RWPE1 (cell line): ENCODE measurements around the gene OR13F1.

Experiments used
- CTCF ChIA-PET: fragments of 350-600 bp; sonication (Branson Sonifier 250); formaldehyde crosslinking; extraction: SDS; loops from one replicate; lab custom pipeline; 2021; lab: Yijun Ruan, JAX
- POLR2A ChIA-PET: fragments of 400-600 bp; formaldehyde crosslinking; extraction: SDS; loops from one replicate; lab custom pipeline; 2020; ENCODE audit warnings: antibody characterized with exemption; ENCODE audit not compliant: low non-redundant PET; lab: Yijun Ruan, JAX
- DNase-seq: peaks from one replicate; pipeline ENCODE4 v3.0.0; 2012; ENCODE audit warnings: low spot score
- H3K27ac ChIP-seq: fragments of 450-650 bp; 2 replicates; pipeline ENCODE4 v1.5.1; 2017
- TF ChIP-seq, protein P1 (sequence below): fragments of 450-650 bp; conservative IDR thresholded peaks from 2 replicates; pipeline ENCODE4 v1.5.1; 2017; ENCODE audit warnings: low read depth, mild to moderate bottlenecking

OR13F1 gene

DNA sequence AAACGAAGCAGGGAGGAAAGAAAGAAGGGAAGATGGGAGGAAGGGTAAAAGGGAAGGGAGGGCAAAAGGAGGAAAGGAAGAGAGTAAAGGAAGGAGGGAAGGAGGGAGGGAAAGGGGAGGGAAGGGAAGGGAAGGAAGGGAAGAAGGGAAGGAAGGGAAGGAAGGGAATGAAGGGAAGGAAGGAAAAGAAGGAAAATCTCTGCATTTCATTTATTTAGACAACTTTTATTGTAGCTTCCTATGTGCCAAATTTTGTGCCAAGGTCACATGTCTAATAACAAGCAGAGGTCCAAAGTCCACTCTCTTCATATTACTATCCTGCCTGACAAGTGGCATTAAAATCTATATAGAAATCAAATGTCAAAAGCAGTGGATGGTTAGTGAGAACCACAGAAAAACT lies 35.2 kb downstream of the OR13F1 start:
- CTCF ChIA-PET: interaction anchor here (0.7 kb wide), 1 partner anchor 363 kb away, joined by 5 read pairs; no protein-coding TSS in a partner anchor
- TF ChIP-seq, protein P1, sequence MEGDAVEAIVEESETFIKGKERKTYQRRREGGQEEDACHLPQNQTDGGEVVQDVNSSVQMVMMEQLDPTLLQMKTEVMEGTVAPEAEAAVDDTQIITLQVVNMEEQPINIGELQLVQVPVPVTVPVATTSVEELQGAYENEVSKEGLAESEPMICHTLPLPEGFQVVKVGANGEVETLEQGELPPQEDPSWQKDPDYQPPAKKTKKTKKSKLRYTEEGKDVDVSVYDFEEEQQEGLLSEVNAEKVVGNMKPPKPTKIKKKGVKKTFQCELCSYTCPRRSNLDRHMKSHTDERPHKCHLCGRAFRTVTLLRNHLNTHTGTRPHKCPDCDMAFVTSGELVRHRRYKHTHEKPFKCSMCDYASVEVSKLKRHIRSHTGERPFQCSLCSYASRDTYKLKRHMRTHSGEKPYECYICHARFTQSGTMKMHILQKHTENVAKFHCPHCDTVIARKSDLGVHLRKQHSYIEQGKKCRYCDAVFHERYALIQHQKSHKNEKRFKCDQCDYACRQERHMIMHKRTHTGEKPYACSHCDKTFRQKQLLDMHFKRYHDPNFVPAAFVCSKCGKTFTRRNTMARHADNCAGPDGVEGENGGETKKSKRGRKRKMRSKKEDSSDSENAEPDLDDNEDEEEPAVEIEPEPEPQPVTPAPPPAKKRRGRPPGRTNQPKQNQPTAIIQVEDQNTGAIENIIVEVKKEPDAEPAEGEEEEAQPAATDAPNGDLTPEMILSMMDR: no peak

DNA sequence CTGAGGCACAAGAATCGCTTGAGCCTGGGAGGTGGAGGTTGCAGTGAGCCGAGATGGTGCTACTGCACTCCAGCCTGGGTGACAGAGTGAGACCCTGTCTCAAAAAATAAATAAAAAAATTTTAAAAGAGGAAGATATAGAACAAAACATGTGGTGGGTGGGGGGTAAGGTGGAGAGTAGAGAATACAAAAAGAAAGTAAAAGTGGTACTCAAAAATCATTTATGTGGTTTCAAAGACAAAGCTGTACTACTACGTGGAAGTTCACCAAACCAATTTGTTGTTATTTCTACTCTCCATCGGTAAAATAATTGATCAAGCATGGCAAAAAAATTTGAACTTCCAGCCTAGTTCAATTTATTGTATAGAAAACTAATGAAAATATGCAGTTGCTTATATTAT lies 40.6 kb downstream of the OR13F1 start:
- no peak for DNase-seq
- TF ChIP-seq, protein P1: no peak
- CTCF ChIA-PET: interaction anchor here (0.8 to 1.3 kb wide), 2 partner anchors 14 to 242 kb away, joined by 3 to 4 read pairs; no protein-coding TSS in a partner anchor
- no peak overlapping the region for H3K27ac ChIP-seq
- POLR2A ChIA-PET: no interaction called here

More for the DNA sequence above, 35.2 kb downstream of the OR13F1 start:
- POLR2A ChIA-PET: no interaction called here
- no peak for DNase-seq
- no peak overlapping the region for H3K27ac ChIP-seq

DNA sequence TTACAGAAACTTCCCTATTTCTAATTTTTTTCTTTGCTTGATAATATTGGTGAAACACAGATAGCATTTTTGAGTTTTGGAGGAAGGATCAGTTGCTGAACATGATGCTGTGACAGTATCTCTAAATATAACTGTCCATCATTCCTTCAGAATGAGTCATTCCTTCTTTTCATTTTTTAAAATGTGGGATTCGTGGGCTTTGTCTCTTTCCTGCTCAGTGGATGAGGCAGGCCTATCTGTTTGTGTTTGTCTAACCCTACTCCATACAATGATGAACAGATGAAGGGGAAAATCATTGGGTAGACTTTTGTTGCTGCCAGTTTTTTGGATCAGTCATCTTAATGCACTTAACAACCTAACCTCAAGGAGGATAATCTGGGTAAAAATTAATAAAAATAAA lies 49.2 kb downstream of the OR13F1 start:
- no peak for DNase-seq
- no peak overlapping the region for H3K27ac ChIP-seq
- POLR2A ChIA-PET: no interaction called here
- CTCF ChIA-PET: no interaction called here
- TF ChIP-seq, protein P1: no peak
